GM23338 (cell line): Measurements from ENCODE around the gene HBD. TPM values are rescaled to one million over a fixed set of nuclear protein-coding genes. Genes with fewer than 3 reads are reported as not detected.
"Not testable (repeated sequence)": the region's sequence is repeated elsewhere in the genome, so short reads cannot be mapped to it uniquely, and the experiment has no call there.

Experiments
- ATAC-seq: fragments of 200-7000 bp; cut with Tn5 transposase; 3 replicates; pipeline ENCODE4 v1.9.1; 2020
- DNase-seq: peaks from one replicate; pipeline ENCODE4 v3.0.0-alpha.2; 2015; ENCODE audit warnings: low spot score
- H2AFZ ChIP-seq: fragments of 200-600 bp; sonication (generic); 2 replicates; pipeline ENCODE4 v1.8.0; 2016; ENCODE audit warnings: antibody characterized with exemption, mild to moderate bottlenecking, moderate library complexity
- H3F3A ChIP-seq: fragments of 200-600 bp; sonication (generic); replicated peaks from 2 replicates; pipeline ENCODE4 v1.8.0; 2017; ENCODE audit warnings: antibody characterized with exemption, mixed run types, low read depth
- H3K27ac ChIP-seq: fragments of 200-600 bp; sonication (generic); 2 replicates; pipeline ENCODE4 v1.6.1; 2016; ENCODE audit warnings: low read depth
- H3K27me3 ChIP-seq: fragments of 200-600 bp; sonication (generic); 2 replicates; pipeline ENCODE4 v1.8.0; 2016; ENCODE audit warnings: mild to moderate bottlenecking, mixed run types, moderate library complexity; ENCODE audit not compliant: insufficient read depth
- H3K36me3 ChIP-seq: fragments of 200-600 bp; sonication (generic); 2 replicates; pipeline ENCODE4 v1.8.0; 2016; ENCODE audit warnings: mild to moderate bottlenecking; ENCODE audit not compliant: insufficient read depth
- H3K4me1 ChIP-seq: fragments of 200-600 bp; sonication (generic); 2 replicates; pipeline ENCODE4 v1.8.0; 2016; ENCODE audit warnings: mild to moderate bottlenecking, moderate library complexity; ENCODE audit not compliant: insufficient read depth
- H3K4me2 ChIP-seq: fragments of 200-600 bp; sonication (generic); 2 replicates; pipeline ENCODE4 v1.7.1; 2017; ENCODE audit warnings: mixed run types
- H3K4me3 ChIP-seq: fragments of 200-600 bp; sonication (generic); 2 replicates; pipeline ENCODE4 v1.6.1; 2016; ENCODE audit warnings: mixed run types
- H3K79me2 ChIP-seq: fragments of 200-600 bp; sonication (generic); replicated peaks from 2 replicates; pipeline ENCODE4 v1.8.0; 2017; ENCODE audit warnings: mild to moderate bottlenecking; ENCODE audit not compliant: insufficient read depth
- H3K9me2 ChIP-seq: fragments of 200-600 bp; sonication (generic); 2 replicates; pipeline ENCODE4 v1.8.0; 2017; ENCODE audit not compliant: insufficient read depth
- H4K20me1 ChIP-seq: fragments of 200-600 bp; sonication (generic); replicated peaks from 2 replicates; pipeline ENCODE4 v1.8.0; 2017; ENCODE audit warnings: mild to moderate bottlenecking; ENCODE audit not compliant: insufficient read depth
- H3K27ac Mint-ChIP-seq: 2 replicates; pipeline ENCODE4 v1.8.0; 2020; ENCODE audit warnings: inconsistent platforms, mild to moderate bottlenecking, moderate library complexity, mixed read lengths
- H3K27me3 Mint-ChIP-seq: 3 replicates; pipeline ENCODE4 v1.8.0; 2022; ENCODE audit warnings: low read depth, mild to moderate bottlenecking, moderate library complexity, mixed read lengths, inconsistent platforms; ENCODE audit not compliant: insufficient read depth, poor library complexity
- H3K36me3 Mint-ChIP-seq: 3 replicates; pipeline ENCODE4 v1.8.0; 2021; ENCODE audit warnings: low read depth, mild to moderate bottlenecking, inconsistent platforms, moderate library complexity, mixed read lengths
- H3K4me1 Mint-ChIP-seq: 3 replicates; pipeline ENCODE4 v1.8.0; 2020; ENCODE audit warnings: mild to moderate bottlenecking, inconsistent platforms, mixed read lengths
- H3K4me3 Mint-ChIP-seq: 3 replicates; pipeline ENCODE4 v1.8.0; 2021; ENCODE audit warnings: moderate library complexity, mild to moderate bottlenecking, inconsistent platforms, mixed read lengths
- H3K9me3 Mint-ChIP-seq: 3 replicates; pipeline ENCODE4 v1.8.0; 2020; ENCODE audit warnings: moderate library complexity, mild to moderate bottlenecking, inconsistent platforms, mixed read lengths
- CREB1 ChIP-seq: fragments of 250-450 bp; sonication (Bioruptor Pico); IDR thresholded peaks from 2 replicates; pipeline ENCODE4 v1.5.0; 2020; ENCODE audit warnings: low read depth, mild to moderate bottlenecking, moderate library complexity
- CTCF ChIP-seq, 2 experiments: fragments of 200-600 bp in 1 of 2; sonication (generic) in 1 of 2; conservative IDR thresholded peaks; 2 replicates each; pipeline versions ENCODE4 v1.5.1 to v1.6.1; 2016 to 2017; ENCODE audit warnings: antibody characterized with exemption in 2 of 2, low read depth in 2 of 2, mild to moderate bottlenecking in 2 of 2, moderate library complexity in 1 of 2
- ETS1 ChIP-seq: IDR thresholded peaks from 2 replicates; pipeline ENCODE4 v1.6.1; 2016; ENCODE audit warnings: antibody characterized with exemption
- EZH2 ChIP-seq: fragments of 200-600 bp; sonication (generic); IDR thresholded peaks from one replicate; pipeline ENCODE4 v1.8.0; 2017; ENCODE audit warnings: antibody characterized with exemption, mild to moderate bottlenecking, low read depth; ENCODE audit not compliant: unreplicated experiment
- NANOG ChIP-seq: IDR thresholded peaks from 2 replicates; pipeline ENCODE4 v1.6.1; 2016; ENCODE audit warnings: antibody characterized with exemption, borderline replicate concordance
- STAT1 ChIP-seq: IDR thresholded peaks from one replicate; pipeline ENCODE4 v1.6.1; 2016; ENCODE audit warnings: antibody characterized with exemption; ENCODE audit not compliant: unreplicated experiment
- ZNF331 ChIP-seq: fragments of 250-450 bp; sonication (Bioruptor Pico); IDR thresholded peaks from 2 replicates; pipeline ENCODE4 v1.5.0; 2020; ENCODE audit warnings: low read depth, mild to moderate bottlenecking, moderate library complexity
- polyA plus RNA-seq: library from polyadenylated mRNA; unstranded; fragments of >200 nt; fragmentation: Nextera tagmentation; extraction: Ambion mirVana; gene quantifications from 2 replicates; pipeline ENCODE4 v1.2.1, GENCODE V29; 2016
- total RNA-seq: library from RNA; depleted of rRNA; stranded (reverse); fragments of >200 nt; shearing (Covaris generic); gene quantifications from 2 replicates; pipeline ENCODE4 v1.2.3, GENCODE V29; 2014

HBD gene
- total and polyA plus RNA-seq, 2 experiments from 2014 or later: not detected

- TF ChIP-seq EZH2 (no peak), CREB1 (CRISPR knock-in tag) (no peak), STAT1 (no peak), ETS1 (no peak)
Measured at GRCh38 chr11:5250543-5251204, 16.4 kb upstream of the HBD start (continued).

- not testable (repeated sequence) for H3K4me3 ChIP-seq, H3K9me3 Mint-ChIP-seq, H3K4me1 Mint-ChIP-seq, H3K4me2 ChIP-seq, H3F3A ChIP-seq, H3K27ac Mint-ChIP-seq, H3K9me2 ChIP-seq, H3K27me3 ChIP-seq, H3K4me3 Mint-ChIP-seq, H3K27ac ChIP-seq, DNase-seq, H3K79me2 ChIP-seq, H4K20me1 ChIP-seq, H3K27me3 Mint-ChIP-seq, H3K36me3 ChIP-seq, H3K4me1 ChIP-seq, ATAC-seq, H2AFZ ChIP-seq, H3K36me3 Mint-ChIP-seq
Measured at GRCh38 chr11:5249807-5250396, 15.6 kb upstream of the HBD start, which contains the start of gene HBG1. Gene HBG1, minus strand, starts transcription at chr11:5249857. Its CDS starts 53 bp downstream, at chr11:5249804.

DNA sequence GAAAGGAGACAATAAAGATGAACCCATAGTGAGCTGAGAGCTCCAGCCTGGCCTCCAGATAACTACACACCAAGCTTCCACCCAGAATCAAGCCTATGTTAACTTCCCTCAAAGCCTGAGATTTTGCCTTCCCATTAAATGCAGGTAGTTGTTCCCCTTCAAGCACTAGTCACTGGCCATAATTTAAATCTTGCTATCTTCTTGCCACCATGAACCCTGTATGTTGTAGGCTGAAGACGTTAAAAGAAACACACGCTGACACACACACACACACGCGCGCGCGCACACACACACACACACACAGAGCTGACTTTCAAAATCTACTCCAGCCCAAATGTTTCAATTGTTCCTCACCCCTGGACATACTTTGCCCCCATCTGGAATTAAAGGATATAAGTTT, 14.2 kb upstream of the HBD start:
- DNase-seq, H3K79me2 ChIP-seq, H3K4me1 ChIP-seq, H3K36me3 ChIP-seq, H3K4me3 ChIP-seq, H4K20me1 ChIP-seq, H3K27ac ChIP-seq, H3K4me1 Mint-ChIP-seq, H3F3A ChIP-seq, ATAC-seq, H3K36me3 Mint-ChIP-seq, H3K27me3 ChIP-seq, H3K27ac Mint-ChIP-seq, H3K9me3 Mint-ChIP-seq, H3K4me2 ChIP-seq, H2AFZ ChIP-seq, H3K4me3 Mint-ChIP-seq, H3K9me2 ChIP-seq: not testable (repeated sequence)
- peaks cover 11% of the 10 kb centered on the region for H3K27me3 Mint-ChIP-seq

DNA sequence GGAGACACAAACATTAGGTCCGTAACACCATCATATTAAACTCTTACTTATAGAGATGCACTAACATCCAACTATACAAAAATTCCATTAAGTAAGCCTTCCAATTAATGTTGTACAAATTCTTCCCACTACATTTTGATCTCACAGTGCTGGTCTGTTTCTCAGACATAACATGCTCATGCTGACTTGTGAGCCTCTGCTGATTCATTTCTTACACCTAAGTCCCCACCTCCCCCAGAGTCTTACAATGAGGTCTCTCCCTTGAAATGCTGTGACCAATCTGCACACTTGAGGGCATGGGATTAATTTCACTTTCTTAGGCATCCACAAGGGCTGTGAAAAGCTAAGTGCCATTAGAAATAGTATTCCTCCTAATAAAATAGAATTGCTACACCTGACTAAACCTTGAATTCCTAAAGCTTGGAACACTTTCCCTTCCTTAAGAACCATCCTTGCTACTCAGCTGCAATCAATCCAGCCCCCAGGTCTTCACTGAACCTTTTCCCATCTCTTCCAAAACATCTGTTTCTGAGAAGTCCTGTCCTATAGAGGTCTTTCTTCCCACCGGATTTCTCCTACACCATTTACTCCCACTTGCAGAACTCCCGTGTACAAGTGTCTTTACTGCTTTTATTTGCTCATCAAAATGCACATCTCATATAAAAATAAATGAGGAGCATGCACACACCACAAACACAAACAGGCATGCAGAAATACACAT, 13.3 kb upstream of the HBD start:
- no peak overlapping the region for H3K4me3 ChIP-seq
- no peak overlapping the region for H3K27ac Mint-ChIP-seq
- H3K4me1 ChIP-seq: no peaks in the 10 kb centered on the region
- H3F3A ChIP-seq: no peaks in the 10 kb centered on the region
- no peaks in the 10 kb centered on the region for H3K4me1 Mint-ChIP-seq
- H4K20me1 ChIP-seq: no peaks in the 10 kb centered on the region
- no peak overlapping the region for H3K4me3 Mint-ChIP-seq
- no peaks in the 10 kb centered on the region for H3K36me3 ChIP-seq
- H3K4me2 ChIP-seq: no peak overlapping the region
- H3K79me2 ChIP-seq: no peaks in the 10 kb centered on the region
- peaks cover 11% of the 10 kb centered on the region for H3K27me3 Mint-ChIP-seq
- H3K27me3 ChIP-seq: no peaks in the 10 kb centered on the region
- H3K9me3 Mint-ChIP-seq: no peaks in the 10 kb centered on the region
- H2AFZ ChIP-seq: no peak overlapping the region
- H3K36me3 Mint-ChIP-seq: no peaks in the 10 kb centered on the region
- DNase-seq (no peak), ATAC-seq (no peak)
- 0 out of 2 replicates have a peak, but pooled peaks cover 2% of the 10 kb centered on the region for H3K9me2 ChIP-seq
- no peak overlapping the region for H3K27ac ChIP-seq
- TF ChIP-seq CTCF (conservative IDR thresholded peaks at IDR 0.05; ENCODE audit: low read depth in 2 of 2) (no peak), ZNF331 (CRISPR knock-in tag) (no peak), NANOG (no peak), EZH2 (no peak)
